Measurements from ENCODE around the gene ST8SIA3. TPM values are rescaled to one million over a fixed set of nuclear protein-coding genes. Genes with fewer than 3 reads are reported as not detected.

The ST8SIA3 gene
- total RNA-seq, 1 donor from 2014 or later: 2.6 TPM

GRCh38 chr18:57353137-57353939 lies 981 bp downstream of the ST8SIA3 start:
- H3K27me3 Mint-ChIP-seq: peaks cover 85% of the 10 kb centered on the region
- H3K36me3 Mint-ChIP-seq: no peaks in the 10 kb centered on the region
- H3K27ac Mint-ChIP-seq: no peak overlapping the region
- TF ChIP-seq, protein P1, sequence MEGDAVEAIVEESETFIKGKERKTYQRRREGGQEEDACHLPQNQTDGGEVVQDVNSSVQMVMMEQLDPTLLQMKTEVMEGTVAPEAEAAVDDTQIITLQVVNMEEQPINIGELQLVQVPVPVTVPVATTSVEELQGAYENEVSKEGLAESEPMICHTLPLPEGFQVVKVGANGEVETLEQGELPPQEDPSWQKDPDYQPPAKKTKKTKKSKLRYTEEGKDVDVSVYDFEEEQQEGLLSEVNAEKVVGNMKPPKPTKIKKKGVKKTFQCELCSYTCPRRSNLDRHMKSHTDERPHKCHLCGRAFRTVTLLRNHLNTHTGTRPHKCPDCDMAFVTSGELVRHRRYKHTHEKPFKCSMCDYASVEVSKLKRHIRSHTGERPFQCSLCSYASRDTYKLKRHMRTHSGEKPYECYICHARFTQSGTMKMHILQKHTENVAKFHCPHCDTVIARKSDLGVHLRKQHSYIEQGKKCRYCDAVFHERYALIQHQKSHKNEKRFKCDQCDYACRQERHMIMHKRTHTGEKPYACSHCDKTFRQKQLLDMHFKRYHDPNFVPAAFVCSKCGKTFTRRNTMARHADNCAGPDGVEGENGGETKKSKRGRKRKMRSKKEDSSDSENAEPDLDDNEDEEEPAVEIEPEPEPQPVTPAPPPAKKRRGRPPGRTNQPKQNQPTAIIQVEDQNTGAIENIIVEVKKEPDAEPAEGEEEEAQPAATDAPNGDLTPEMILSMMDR (conservative IDR thresholded peaks at IDR 0.05): no peak
- no peaks in the 10 kb centered on the region for H3K4me1 Mint-ChIP-seq (ENCODE audit: unreplicated experiment)
- no peak for DNase-seq (ENCODE audit: extremely low spot score, unreplicated experiment)
- peak overlapping the region; percentile 84 for H3K4me3 Mint-ChIP-seq
- no peaks in the 10 kb centered on the region for H3K9me3 Mint-ChIP-seq

DNA sequence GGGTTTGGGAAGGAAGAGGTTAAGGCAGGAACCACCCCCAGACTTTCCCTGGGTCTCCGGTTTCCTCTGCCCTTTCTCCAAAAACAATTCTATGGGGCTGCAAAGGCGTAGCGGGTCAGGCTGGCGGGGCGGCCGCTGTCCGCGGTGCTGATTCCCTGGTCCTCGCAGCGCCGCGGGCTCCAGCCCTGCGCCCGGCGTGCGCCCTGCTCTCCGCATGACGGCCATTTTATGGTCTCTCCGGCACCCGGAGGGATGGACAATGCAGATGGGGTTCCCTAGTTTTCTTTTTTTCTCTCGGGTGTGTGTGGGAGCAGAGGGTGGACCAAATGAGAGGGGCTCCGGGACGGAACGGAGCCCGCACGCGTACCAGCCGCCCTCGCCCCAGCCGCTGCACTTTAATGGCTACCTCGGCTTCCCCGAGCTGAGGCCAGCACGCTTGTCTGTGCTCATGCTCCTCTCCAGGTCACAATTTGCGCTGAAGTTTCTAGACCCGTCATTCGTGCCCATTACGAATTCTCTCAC lies 1.6 kb downstream of the ST8SIA3 start:
- H3K36me3 Mint-ChIP-seq: no peaks in the 10 kb centered on the region
- H3K9me3 Mint-ChIP-seq: no peaks in the 10 kb centered on the region
- peak; percentile 81 for DNase-seq (ENCODE audit: extremely low spot score, unreplicated experiment)
- peaks cover 91% of the 10 kb centered on the region for H3K27me3 Mint-ChIP-seq
- TF ChIP-seq, protein P1 (conservative IDR thresholded peaks at IDR 0.05): no peak
- H3K4me3 Mint-ChIP-seq: peak overlapping the region; percentile 84
- peak overlapping the region; percentile 64 for H3K27ac Mint-ChIP-seq
- no peaks in the 10 kb centered on the region for H3K4me1 Mint-ChIP-seq (ENCODE audit: unreplicated experiment)

- Mint-ChIP-seq H3K27ac (no peak overlapping the region), H3K9me3 (no peaks in the 10 kb centered on the region), H3K4me1 (ENCODE audit: unreplicated experiment) (no peaks in the 10 kb centered on the region), H3K36me3 (no peaks in the 10 kb centered on the region), H3K4me3 (no peak overlapping the region), H3K27me3 (peaks cover 71% of the 10 kb centered on the region)
- TF ChIP-seq, protein P1 (conservative IDR thresholded peaks at IDR 0.05): no peak
- no peak for DNase-seq (ENCODE audit: extremely low spot score, unreplicated experiment)
These were observed 7.1 kb downstream of the ST8SIA3 start for GRCh38 chr18:57359433-57359832.

GRCh38 chr18:57362714-57363113 lies 10.4 kb downstream of the ST8SIA3 start:
- no peaks in the 10 kb centered on the region for H3K36me3 Mint-ChIP-seq
- H3K4me1 Mint-ChIP-seq (ENCODE audit: unreplicated experiment): no peaks in the 10 kb centered on the region
- no peak overlapping the region for H3K4me3 Mint-ChIP-seq
- no peak for DNase-seq (ENCODE audit: extremely low spot score, unreplicated experiment)
- peaks cover 55% of the 10 kb centered on the region for H3K27me3 Mint-ChIP-seq
- H3K27ac Mint-ChIP-seq: no peak overlapping the region
- TF ChIP-seq, protein P1 (conservative IDR thresholded peaks at IDR 0.05): no peak
- no peaks in the 10 kb centered on the region for H3K9me3 Mint-ChIP-seq

DNA sequence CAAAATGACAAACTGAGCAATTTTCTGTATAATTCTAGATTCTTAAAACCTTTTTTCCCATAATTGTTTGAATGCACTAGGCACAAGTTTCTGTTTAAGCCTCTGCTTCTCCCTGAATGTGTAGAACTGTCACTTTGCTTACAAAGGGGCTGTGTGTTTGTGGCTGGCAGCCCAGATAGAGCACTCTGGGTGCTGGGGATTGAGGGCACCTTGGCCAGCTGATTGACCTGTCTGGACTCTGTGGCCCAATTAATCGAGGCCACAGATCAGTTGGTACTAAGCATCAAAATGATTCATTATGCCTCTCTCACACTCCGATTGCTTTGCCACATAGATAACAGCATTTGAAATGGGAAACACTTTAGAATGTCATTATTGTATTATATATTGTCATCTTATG lies 12.1 kb downstream of the ST8SIA3 start:
- H3K27me3 Mint-ChIP-seq: peaks cover 53% of the 10 kb centered on the region
- H3K4me1 Mint-ChIP-seq (ENCODE audit: unreplicated experiment): no peaks in the 10 kb centered on the region
- no peak overlapping the region for H3K27ac Mint-ChIP-seq
- H3K9me3 Mint-ChIP-seq: no peaks in the 10 kb centered on the region
- DNase-seq (ENCODE audit: extremely low spot score, unreplicated experiment): no peak
- H3K4me3 Mint-ChIP-seq: no peak overlapping the region
- no peaks in the 10 kb centered on the region for H3K36me3 Mint-ChIP-seq
- TF ChIP-seq, protein P1 (conservative IDR thresholded peaks at IDR 0.05): no peak
